H1 (cell line): ENCODE data around the gene SNORC. TPM values are rescaled to one million over a fixed set of nuclear protein-coding genes. Genes with fewer than 3 reads are reported as not detected.
A peak's percentile ranks its signal among the peaks of the same experiment; 100 is the strongest.

Source experiments
- CTCF ChIA-PET: fragments of 300-600 bp; sonication (Branson Sonifier 250); formaldehyde crosslinking; loops from one replicate; lab custom pipeline; 2021; ENCODE audit not compliant: partially characterized antibody; lab: Charles Lee
- POLR2A ChIA-PET: fragments of 300-600 bp; sonication (Branson Sonifier 250); formaldehyde crosslinking; loops from one replicate; lab custom pipeline; 2021; ENCODE audit warnings: inconsistent platforms; ENCODE audit not compliant: partially characterized antibody; lab: Charles Lee
- DNase-seq, 2 experiments: peaks; one replicate each; pipeline versions ENCODE4 v3.0.0 to v3.0.0-alpha.2; 2010 to 2022; ENCODE audit warnings: low spot score in 2 of 2, low read depth in 1 of 2, mixed read lengths in 1 of 2
- FAIRE-seq: peaks from 2 replicates; lab custom pipeline; 2011; peaks lifted over from hg19 to GRCh38; lab: Jason Lieb, UNC
- H2AFZ ChIP-seq: 2 replicates; pipeline ENCODE4 v1.8.1; 2012; ENCODE audit warnings: low read length, inconsistent platforms
- H2AK5ac ChIP-seq: 2 replicates; pipeline ENCODE4 v1.6.1; 2013; ENCODE audit warnings: low read depth, low read length
- H2BK120ac ChIP-seq: replicated peaks from 2 replicates; pipeline ENCODE3; 2013; ENCODE audit warnings: low read depth, low read length, inconsistent platforms
- H2BK12ac ChIP-seq: 2 replicates; pipeline ENCODE4 v1.6.1; 2013; ENCODE audit warnings: low read depth, low read length
- H2BK15ac ChIP-seq: 2 replicates; pipeline ENCODE4 v1.6.1; 2013; ENCODE audit warnings: low read length
- H2BK20ac ChIP-seq: 2 replicates; pipeline ENCODE4 v1.6.1; 2013; ENCODE audit warnings: low read length
- H2BK5ac ChIP-seq: 2 replicates; pipeline ENCODE4 v1.6.1; 2013; ENCODE audit warnings: low read depth, low read length
- H3K14ac ChIP-seq: 2 replicates; pipeline ENCODE4 v1.6.1; 2013; ENCODE audit warnings: inconsistent platforms; ENCODE audit not compliant: insufficient read length
- H3K18ac ChIP-seq: 2 replicates; pipeline ENCODE4 v1.6.1; 2013; ENCODE audit warnings: low read length; ENCODE audit errors: extremely low read depth
- H3K23ac ChIP-seq: 2 replicates; pipeline ENCODE4 v1.6.1; 2013; ENCODE audit warnings: inconsistent platforms; ENCODE audit not compliant: insufficient read length
- H3K23me2 ChIP-seq: 2 replicates; pipeline ENCODE4 v1.6.1; 2013; ENCODE audit warnings: low read depth, low read length
- H3K27ac ChIP-seq: 2 replicates; pipeline ENCODE4 v1.6.1; 2011; ENCODE audit warnings: low read depth, low read length, inconsistent platforms
- H3K27me3 ChIP-seq, 4 experiments: replicated peaks in 1 of 4; 1 replicate in 1 of 4; 2 replicates in 3 of 4; pipeline versions ENCODE4 v1.6.1 to v1.8.1; 2011 to 2013; ENCODE audit warnings: low read length in 3 of 4, mild to moderate bottlenecking in 3 of 4, inconsistent platforms in 2 of 4, mixed read lengths in 2 of 4, moderate library complexity in 1 of 4; ENCODE audit not compliant: control insufficient read depth in 3 of 4, insufficient read depth in 3 of 4; ENCODE audit errors: extremely low read depth in 1 of 4
- H3K36me3 ChIP-seq, 4 experiments: 2 replicates each; pipeline versions ENCODE4 v1.6.1 to v1.8.1; 2011 to 2013; ENCODE audit warnings: mild to moderate bottlenecking in 4 of 4, low read length in 3 of 4, moderate library complexity in 2 of 4, control low read depth in 1 of 4, inconsistent platforms in 1 of 4; ENCODE audit not compliant: insufficient read depth in 4 of 4, control insufficient read depth in 2 of 4
- H3K4ac ChIP-seq: replicated peaks from 2 replicates; pipeline ENCODE3; 2013; ENCODE audit warnings: low read length, low read depth, mixed read lengths, inconsistent platforms; ENCODE audit not compliant: insufficient read length
- H3K4me1 ChIP-seq, 4 experiments: replicated peaks in 1 of 4; 1 replicate in 1 of 4; 2 replicates in 3 of 4; pipeline versions ENCODE4 v1.6.1 to v1.8.1; 2011 to 2013; ENCODE audit warnings: low read length in 3 of 4, inconsistent platforms in 2 of 4, mixed read lengths in 1 of 4; ENCODE audit not compliant: insufficient read depth in 4 of 4, control insufficient read depth in 3 of 4
- H3K4me2 ChIP-seq, 2 experiments: 2 replicates each; pipeline versions ENCODE4 v1.6.1 to v1.8.1; 2011 to 2013; ENCODE audit warnings: low read depth in 2 of 2, low read length in 2 of 2, control low read depth in 1 of 2, inconsistent platforms in 1 of 2, mild to moderate bottlenecking in 1 of 2; ENCODE audit not compliant: insufficient read depth in 1 of 2
- H3K4me3 ChIP-seq, 4 experiments: fragments of 200-600, 300-600 bp in 1 of 4; sonication (generic), shearing (Covaris generic), sonication (Bioruptor Twin) in 1 of 4; 2 replicates each; pipeline versions ENCODE4 v1.5.1 to v1.8.1; 2011 to 2016; ENCODE audit warnings: low read length in 4 of 4, low read depth in 3 of 4, control low read depth in 2 of 4, inconsistent platforms in 2 of 4, mild to moderate bottlenecking in 2 of 4, mixed read lengths in 1 of 4, moderate library complexity in 1 of 4; ENCODE audit not compliant: insufficient read depth in 2 of 4; ENCODE audit errors: extremely low read depth in 1 of 4
- H3K56ac ChIP-seq: replicated peaks from 2 replicates; pipeline ENCODE3; 2013; ENCODE audit warnings: low read depth, mild to moderate bottlenecking, mixed read lengths, low read length, inconsistent platforms; ENCODE audit not compliant: insufficient read length
- H3K79me1 ChIP-seq: 2 replicates; pipeline ENCODE4 v1.6.1; 2013; ENCODE audit warnings: low read depth, low read length, control low read depth
- H3K79me2 ChIP-seq, 2 experiments: 2 replicates each; pipeline versions ENCODE4 v1.6.1 to v1.8.1; 2012 to 2013; ENCODE audit warnings: low read length in 2 of 2, mild to moderate bottlenecking in 2 of 2, inconsistent platforms in 1 of 2; ENCODE audit not compliant: insufficient read depth in 2 of 2, control insufficient read depth in 1 of 2
- H3K9ac ChIP-seq, 4 experiments: replicated peaks in 1 of 4; 1 replicate in 1 of 4; 2 replicates in 3 of 4; pipeline versions ENCODE4 v1.6.1 to v1.8.1; 2011 to 2013; ENCODE audit warnings: low read depth in 3 of 4, low read length in 3 of 4, control low read depth in 2 of 4, mild to moderate bottlenecking in 2 of 4, moderate library complexity in 2 of 4, inconsistent platforms in 1 of 4; ENCODE audit errors: extremely low read depth in 1 of 4
- H3K9me3 ChIP-seq, 2 experiments: 2 replicates each; pipeline versions ENCODE4 v1.6.1 to v1.8.1; 2012 to 2013; ENCODE audit warnings: mild to moderate bottlenecking in 2 of 2, moderate library complexity in 2 of 2, control low read depth in 1 of 2, inconsistent platforms in 1 of 2, low read depth in 1 of 2, low read length in 1 of 2, mixed read lengths in 1 of 2; ENCODE audit not compliant: insufficient read depth in 2 of 2
- H4K20me1 ChIP-seq, 2 experiments: replicated peaks in 1 of 2; 2 replicates each; pipeline versions ENCODE3 to v1.8.1; 2011 to 2013; ENCODE audit warnings: inconsistent platforms in 2 of 2, low read length in 2 of 2, mild to moderate bottlenecking in 1 of 2; ENCODE audit not compliant: insufficient read depth in 2 of 2, control insufficient read depth in 1 of 2
- H4K5ac ChIP-seq: 2 replicates; pipeline ENCODE4 v1.6.1; 2013; ENCODE audit warnings: low read length, low read depth, mixed read lengths, inconsistent platforms; ENCODE audit not compliant: insufficient read length
- H4K8ac ChIP-seq: 2 replicates; pipeline ENCODE4 v1.8.0; 2013; ENCODE audit warnings: mild to moderate bottlenecking, moderate library complexity, low read length, inconsistent platforms; ENCODE audit not compliant: insufficient read depth; ENCODE audit errors: extremely low read depth
- H4K91ac ChIP-seq: replicated peaks from 2 replicates; pipeline ENCODE3; 2013; ENCODE audit warnings: low read length, mixed read lengths, inconsistent platforms; ENCODE audit not compliant: insufficient read length
- BACH1 ChIP-seq: IDR thresholded peaks from 2 replicates; pipeline ENCODE4 v1.6.1; 2012; ENCODE audit warnings: low read length, improper control_type of control experiment
- BCL11A ChIP-seq, 2 experiments: IDR thresholded peaks; one replicate each; pipeline ENCODE4 v1.6.1; 2011; ENCODE audit warnings: low read depth in 2 of 2, low read length in 2 of 2, mild to moderate bottlenecking in 2 of 2
- CBX5 ChIP-seq: fragments of 300-800, 300-1000 bp; sonication (generic); IDR thresholded peaks from 2 replicates; pipeline ENCODE4 v1.7.1; 2016; ENCODE audit warnings: antibody characterized with exemption, low read length, low read depth
- CTCF ChIP-seq, 3 experiments: IDR thresholded peaks; 1 replicate in 2 of 3; 2 replicates in 1 of 3; pipeline versions ENCODE4 v1.5.1 to v1.6.1; 2011; ENCODE audit warnings: low read length in 3 of 3, mild to moderate bottlenecking in 3 of 3, inconsistent platforms in 2 of 3, low read depth in 1 of 3, moderate library complexity in 1 of 3; ENCODE audit not compliant: insufficient read depth in 1 of 3; ENCODE audit errors: control extremely low read depth in 1 of 3
- EP300 ChIP-seq, 2 experiments: IDR thresholded peaks; 1 replicate in 1 of 2; 2 replicates in 1 of 2; pipeline ENCODE4 v1.6.1; 2011 to 2012; ENCODE audit warnings: low read depth in 2 of 2, low read length in 2 of 2, mild to moderate bottlenecking in 2 of 2, borderline replicate concordance in 1 of 2, inconsistent platforms in 1 of 2, moderate library complexity in 1 of 2
- JUND ChIP-seq: IDR thresholded peaks from 2 replicates; pipeline ENCODE4 v1.6.1; 2011; ENCODE audit warnings: mild to moderate bottlenecking, improper control_type of control experiment, low read length
- POLR2A ChIP-seq, 2 experiments: IDR thresholded peaks; 1 replicate in 1 of 2; 2 replicates in 1 of 2; pipeline ENCODE4 v1.6.1; 2011; ENCODE audit warnings: low read depth in 2 of 2, low read length in 2 of 2, mild to moderate bottlenecking in 2 of 2; ENCODE audit errors: control extremely low read depth in 1 of 2
- SIN3A ChIP-seq, 2 experiments: IDR thresholded peaks in 1 of 2; conservative IDR thresholded peaks in 1 of 2; 2 replicates each; pipeline ENCODE4 v1.6.1; 2011 to 2012; ENCODE audit warnings: low read length in 2 of 2, improper control_type of control experiment in 1 of 2, low read depth in 1 of 2, mild to moderate bottlenecking in 1 of 2
- SIRT6 ChIP-seq: IDR thresholded peaks from one replicate; pipeline ENCODE4 v1.7.1; 2012; ENCODE audit warnings: low read length, inconsistent platforms
- SIX5 ChIP-seq: IDR thresholded peaks from 2 replicates; pipeline ENCODE4 v1.6.1; 2011; ENCODE audit warnings: mild to moderate bottlenecking, low read depth, low read length
- SRF ChIP-seq: IDR thresholded peaks from 2 replicates; pipeline ENCODE4 v1.6.1; 2011; ENCODE audit warnings: mild to moderate bottlenecking, low read depth, low read length, moderate library complexity
- SUZ12 ChIP-seq: fragments of 200-600 bp; sonication (generic); IDR thresholded peaks from 2 replicates; pipeline ENCODE4 v1.6.1; 2012; ENCODE audit warnings: mild to moderate bottlenecking, inconsistent platforms, low read length, moderate library complexity, mixed read lengths
- WGBS, 2 experiments: shearing (Covaris generic) in 1 of 2; methylation state at CpG; one replicate each; pipeline versions ENCODE4 v1.1.6 to v1.1.7; 2013 to 2015; ENCODE audit warnings: low lambda C conversion rate in 2 of 2, mixed read lengths in 2 of 2, inconsistent platforms in 1 of 2, low coverage in 1 of 2, missing lambda C conversion rate in 1 of 2; ENCODE audit not compliant: insufficient replicate concordance in 2 of 2, insufficient coverage in 1 of 2, insufficient read length in 1 of 2; ENCODE audit errors: extremely low coverage in 1 of 2, missing lambda C conversion rate in 1 of 2; 5-methylcytosine and 5-hydroxymethylcytosine counted together
- polyA plus RNA-seq, 7 experiments: library from polyadenylated mRNA; depleted of rRNA in 3 of 7; stranded (reverse) in 5 of 7; unstranded in 2 of 7; fragments of >200 nt in 5 of 7; fragments of 200-250 nt in 2 of 7; gene quantifications; 1 replicate in 5 of 7; 2 replicates in 1 of 7; 4 replicates in 1 of 7; pipeline versions ENCODE4 v1.2.1 to v1.2.3, GENCODE V29; 2011 to 2013; ENCODE audit warnings: missing spikeins in 2 of 7, mixed read lengths in 2 of 7
- total RNA-seq: library from RNA; stranded (reverse); fragmentation: NEBNext Ultra II Directional; extraction: Animal tissue kit (Norgen Biotek cat#: 25700); gene quantifications from 2 replicates; pipeline ENCODE4 v1.2.1, GENCODE V29; 2021

The SNORC gene
- total and polyA plus RNA-seq, 2 of the 8 experiments (the other 6 are each of a cell fraction or from before 2014, with no cell fraction given): 1.6 to 1.8 TPM

- POLR2A ChIA-PET: interaction anchor here (0.9 kb wide), 1 partner anchor 145 kb away, joined by 3 read pairs; no protein-coding TSS in a partner anchor
- no peak overlapping the region for H3K4me2 ChIP-seq
- H3K27me3 ChIP-seq: no peaks in the 10 kb centered on the region
- no peaks in the 10 kb centered on the region; a peak in 1 of 8 replicates for H3K36me3 ChIP-seq
- CTCF ChIA-PET: interaction anchor here (0.5 to 1.9 kb wide), 25 partner anchors 10 to 572 kb away, joined by 3 to 10 read pairs (median 4); partner anchors contain the start of genes INPP5D and NEU2
- H4K20me1 ChIP-seq: peaks cover 0 to 8% of the 10 kb centered on the region in 2 experiments
- no peak overlapping the region for H2BK15ac ChIP-seq
- no peak overlapping the region for H3K14ac ChIP-seq
- no peak overlapping the region for H2BK5ac ChIP-seq
- no peaks in the 10 kb centered on the region for H3K79me2 ChIP-seq
- FAIRE-seq: no peak
- no peak overlapping the region for H3K27ac ChIP-seq
- H4K8ac ChIP-seq: no peak overlapping the region
- no peaks in the 10 kb centered on the region for H3K9me3 ChIP-seq
- H3K23ac ChIP-seq: no peak overlapping the region
- WGBS, 2 experiments: 90% methylated on average over 7 of the region's 7 CpGs; no CpG with 5 or more reads in 1 of the 2 experiments
- peaks cover 0 to 16% (median 10%) of the 10 kb centered on the region in 4 experiments; a peak in 6 of 7 replicates for H3K4me1 ChIP-seq
- no peak for DNase-seq
- no peak overlapping the region for H3K56ac ChIP-seq
- peak overlapping the region; percentile 4; the same call in 1 of the 2 replicates for H2BK12ac ChIP-seq
- no peaks in the 10 kb centered on the region for H3K79me1 ChIP-seq
- no peak overlapping the region for H3K9ac ChIP-seq
- H4K91ac ChIP-seq: no peak overlapping the region
- H2AFZ ChIP-seq: no peak overlapping the region
- H2BK20ac ChIP-seq: no peak overlapping the region
- H2AK5ac ChIP-seq: no peak overlapping the region
- H3K4ac ChIP-seq: no peak overlapping the region
- no peak overlapping the region for H2BK120ac ChIP-seq
- peaks cover 5% of the 10 kb centered on the region for H3K23me2 ChIP-seq
- H3K18ac ChIP-seq: no peak overlapping the region
- H4K5ac ChIP-seq: no peak overlapping the region
- no peak overlapping the region for H3K4me3 ChIP-seq
- no peak for TF ChIP-seq JUND
- TF ChIP-seq SRF: no peak
- no peak for TF ChIP-seq EP300 (IDR thresholded peaks at IDR 0.05; ENCODE audit: borderline replicate concordance in 1 of 2, low read depth in 2 of 2, low read length in 2 of 2)
- no peak for TF ChIP-seq BCL11A (IDR thresholded peaks at IDR 0.05; ENCODE audit: low read depth in 2 of 2, low read length in 2 of 2)
- TF ChIP-seq SIN3A (conservative IDR thresholded peaks at IDR 0.05 in 1 of 2, IDR thresholded peaks at IDR 0.05 in 1 of 2; ENCODE audit: low read depth in 1 of 2, low read length in 2 of 2): no peak
- TF ChIP-seq CBX5: no peak
- TF ChIP-seq SUZ12: no peak
- TF ChIP-seq SIRT6: no peak
- no peak for TF ChIP-seq SIX5
- TF ChIP-seq CTCF (IDR thresholded peaks at IDR 0.05; ENCODE audit: control extremely low read depth in 1 of 3, insufficient read depth in 1 of 3, low read depth in 1 of 3, low read length in 3 of 3): no peak
- TF ChIP-seq POLR2A (IDR thresholded peaks at IDR 0.05; ENCODE audit: control extremely low read depth in 1 of 2, low read depth in 2 of 2, low read length in 2 of 2): no peak
- no peak for TF ChIP-seq BACH1
These were observed 16.6 kb downstream of the SNORC start for GRCh38 chr2:232886632-232887031.
